Tibial nerve (tissue), 4 donors: ENCODE data around the gene SNX13. TPM values are rescaled to one million over a fixed set of nuclear protein-coding genes. Genes with fewer than 3 reads are reported as not detected.

ENCODE experiments used
- DNase-seq, 2 donors: peaks; one replicate each; pipeline ENCODE4 v3.0.0-alpha.2; 2019; ENCODE audit warnings: low spot score in 2 of 2
- H3K27ac ChIP-seq, 4 donors: fragments of 200-600 bp; sonication (generic) in 3 of 4; one replicate each; pipeline ENCODE4 v1.5.1; 2017 to 2019; ENCODE audit warnings: mild to moderate bottlenecking in 1 of 4
- H3K27me3 ChIP-seq, 2 donors: fragments of 200-600 bp; sonication (generic) in 1 of 2; one replicate each; pipeline versions ENCODE4 v1.5.1 to v1.6.0; 2017 to 2019
- H3K36me3 ChIP-seq, 3 donors: fragments of 200-600 bp; sonication (generic); one replicate each; pipeline ENCODE4 v1.5.1; 2018 to 2019
- H3K4me1 ChIP-seq, 4 donors: fragments of 200-600 bp; sonication (generic) in 3 of 4; one replicate each; pipeline ENCODE4 v1.5.1; 2017 to 2019
- H3K4me3 ChIP-seq, 4 donors: fragments of 200-600 bp; sonication (generic) in 3 of 4; one replicate each; pipeline ENCODE4 v1.5.1; 2017 to 2019; ENCODE audit warnings: mild to moderate bottlenecking in 1 of 4, moderate library complexity in 1 of 4
- H3K9me3 ChIP-seq, 4 donors: fragments of 200-600 bp; sonication (generic) in 3 of 4; one replicate each; pipeline ENCODE4 v1.5.1; 2017 to 2019
- CTCF ChIP-seq, 5 experiments: fragments of 200-600 bp in 3 of 5; fragments of 450-650 bp in 2 of 5; sonication (generic) in 3 of 5; IDR thresholded peaks; one replicate each; pipeline ENCODE4 v1.5.1; 2016 to 2019; ENCODE audit warnings: antibody characterized with exemption in 5 of 5, mild to moderate bottlenecking in 3 of 5, moderate library complexity in 2 of 5
- EP300 ChIP-seq, 2 donors: sonication (generic); formaldehyde crosslinking; IDR thresholded peaks; one replicate each; pipeline ENCODE4 v1.6.1; 2017; ENCODE audit warnings: antibody characterized with exemption in 2 of 2, mild to moderate bottlenecking in 1 of 2
- POLR2A ChIP-seq, 2 donors: fragments of 450-650 bp; IDR thresholded peaks; one replicate each; pipeline ENCODE4 v1.6.1; 2017; ENCODE audit warnings: antibody characterized with exemption in 2 of 2, mild to moderate bottlenecking in 2 of 2, moderate library complexity in 2 of 2
- whole genome bisulfite sequencing, 2 donors: methylation state at CpG; one replicate each; pipeline ENCODE4 v1.1.5; 2018; 5-methylcytosine and 5-hydroxymethylcytosine counted together
- total RNA-seq, 4 donors: library from RNA; depleted of rRNA; stranded (reverse); fragments of >200 nt; gene quantifications; one replicate each; pipeline ENCODE4 v1.1.0, GENCODE V29; 2016

SNX13 gene
- total RNA-seq, 4 donors from 2014 or later: 52.8 to 77.6 (median 58.9) TPM

- no peak overlapping the region for H3K27ac ChIP-seq
- no peaks in the 10 kb centered on the region for H3K9me3 ChIP-seq
- TF ChIP-seq CTCF (IDR thresholded peaks at IDR 0.05): no peak
- TF ChIP-seq EP300 (IDR thresholded peaks at IDR 0.05): no peak
- no peak for TF ChIP-seq POLR2A (IDR thresholded peaks at IDR 0.05)
- H3K27me3 ChIP-seq: no peaks in the 10 kb centered on the region
- WGBS, 2 donors: 86 to 97% methylated on average over 1 of the region's 1 CpG
- H3K36me3 ChIP-seq: peaks cover 0 to 12% (median 0%) of the 10 kb centered on the region in 3 donors
- DNase-seq: no peak
- H3K4me1 ChIP-seq: no peaks in the 10 kb centered on the region
- no peak overlapping the region for H3K4me3 ChIP-seq
Measured at GRCh38 chr7:17832242-17832641, 108.1 kb downstream of the SNX13 start.

GRCh38 chr7:17830206-17830605, 110.1 kb downstream of the SNX13 start:
- DNase-seq: no peak
- H3K27ac ChIP-seq: no peak overlapping the region
- H3K9me3 ChIP-seq: no peaks in the 10 kb centered on the region
- no peaks in the 10 kb centered on the region for H3K27me3 ChIP-seq
- no peaks in the 10 kb centered on the region for H3K4me1 ChIP-seq
- TF ChIP-seq EP300 (IDR thresholded peaks at IDR 0.05) (no peak), CTCF (IDR thresholded peaks at IDR 0.05) (no peak), POLR2A (IDR thresholded peaks at IDR 0.05) (no peak)
- H3K4me3 ChIP-seq: no peak overlapping the region
- WGBS, 2 donors: 84 to 88% methylated on average over 1 of the region's 1 CpG
- H3K36me3 ChIP-seq: peaks cover 0 to 10% (median 0%) of the 10 kb centered on the region in 3 donors

GRCh38 chr7:17829001-17829400, 111.3 kb downstream of the SNX13 start:
- Histone ChIP-seq H3K4me1 (no peaks in the 10 kb centered on the region), H3K36me3 (peaks cover 0 to 18% (median 0%) of the 10 kb centered on the region in 3 donors), H3K4me3 (no peak overlapping the region), H3K27me3 (no peaks in the 10 kb centered on the region), H3K27ac (no peak overlapping the region), H3K9me3 (no peaks in the 10 kb centered on the region)
- no peak for DNase-seq
- no peak for TF ChIP-seq EP300 (IDR thresholded peaks at IDR 0.05)
- no peak for TF ChIP-seq POLR2A (IDR thresholded peaks at IDR 0.05)
- TF ChIP-seq CTCF (IDR thresholded peaks at IDR 0.05): no peak
- WGBS, 2 donors: 97% methylated on average over 3 of the region's 3 CpGs

GRCh38 chr7:17822547-17823173, 117.6 kb downstream of the SNX13 start:
- TF ChIP-seq EP300 (IDR thresholded peaks at IDR 0.05) (no peak), POLR2A (IDR thresholded peaks at IDR 0.05) (no peak), CTCF (IDR thresholded peaks at IDR 0.05) (no peak)
- no peaks in the 10 kb centered on the region for H3K9me3 ChIP-seq
- peaks cover 0 to 31% (median 0%) of the 10 kb centered on the region in 3 donors for H3K36me3 ChIP-seq
- no peak overlapping the region for H3K27ac ChIP-seq
- H3K4me1 ChIP-seq: no peaks in the 10 kb centered on the region
- 73 to 75% methylated on average over 3 of the region's 3 CpGs for WGBS, 2 donors
- no peaks in the 10 kb centered on the region for H3K27me3 ChIP-seq
- H3K4me3 ChIP-seq: no peak overlapping the region
- DNase-seq: no peak

GRCh38 chr7:17816903-17817302, 123.4 kb downstream of the SNX13 start:
- H3K27ac ChIP-seq: no peak overlapping the region
- peaks cover 0 to 10% (median 4%) of the 10 kb centered on the region in 4 donors for H3K9me3 ChIP-seq
- no peak for DNase-seq
- no peak overlapping the region for H3K4me3 ChIP-seq
- TF ChIP-seq POLR2A (IDR thresholded peaks at IDR 0.05) (no peak), CTCF (IDR thresholded peaks at IDR 0.05) (no peak), EP300 (IDR thresholded peaks at IDR 0.05) (no peak)
- WGBS, 2 donors: 74 to 84% methylated on average over 3 of the region's 3 CpGs
- peaks cover 0 to 53% (median 0%) of the 10 kb centered on the region in 3 donors for H3K36me3 ChIP-seq
- H3K4me1 ChIP-seq: no peaks in the 10 kb centered on the region
- H3K27me3 ChIP-seq: no peaks in the 10 kb centered on the region
